GM12891 (cell line): Measurements from ENCODE around the gene AMMECR1.
"Not testable (repeated sequence)": the region's sequence is repeated elsewhere in the genome, so short reads cannot be mapped to it uniquely, and the experiment has no call there.

ENCODE experiments used
- POLR2A ChIP-seq: IDR thresholded peaks from 2 replicates; pipeline ENCODE4 v1.6.1; 2011; ENCODE audit warnings: low read depth, low read length, control low read depth
- POLR2AphosphoS5 ChIP-seq: IDR thresholded peaks from 2 replicates; pipeline ENCODE4 v1.6.1; 2011; ENCODE audit warnings: low read depth, low read length, control low read depth

- TF ChIP-seq POLR2A, POLR2AphosphoS5: not testable (repeated sequence)
These were observed 15.6 kb upstream of the AMMECR1 start for GRCh38 chrX:110333458-110333857.
